IMR-90 (cell line): ENCODE data around the gene SAT2. TPM values are rescaled to one million over a fixed set of nuclear protein-coding genes. Genes with fewer than 3 reads are reported as not detected.
A peak's percentile ranks its signal among the peaks of the same experiment; 100 is the strongest.

Experiments
- ATAC-seq: fragments of 200-7000 bp; cut with Tn5 transposase; 2 replicates; pipeline ENCODE4 v1.9.1; 2020; ENCODE audit warnings: low read depth, mild to moderate bottlenecking, moderate library complexity
- Bru-seq: library from RNA; stranded (reverse); fragments of 400-500 nt; gene quantifications from one replicate; lab custom pipeline; 2021; lab: Mats Ljungman, UMichigan
- BruChase-seq, 2 experiments: library from RNA; stranded (reverse); fragments of 400-500 nt; gene quantifications; one replicate each; lab custom pipeline; 2021; lab: Mats Ljungman, UMichigan
- BruUV-seq: library from RNA; stranded (reverse); fragments of 400-500 nt; replicated peaks from 2 replicates; lab custom pipeline; 2021; lab: Mats Ljungman, UMichigan
- CTCF ChIA-PET: fragments of 300-600 bp; formaldehyde crosslinking; extraction: SDS; loops from one replicate; lab custom pipeline; 2021; ENCODE audit warnings: antibody characterized with exemption; lab: Yijun Ruan, JAX
- POLR2A ChIA-PET: fragments of 300-600 bp; sonication (Branson Sonifier 250); formaldehyde crosslinking; loops from one replicate; lab custom pipeline; 2022; ENCODE audit warnings: antibody characterized with exemption; ENCODE audit not compliant: unreplicated experiment; lab: Charles Lee
- DNase-seq: peaks from one replicate; pipeline ENCODE4 v3.0.0; 2013
- H2AFZ ChIP-seq: replicated peaks from 2 replicates; pipeline ENCODE3; 2013; ENCODE audit warnings: low read length, mild to moderate bottlenecking; ENCODE audit not compliant: poor library complexity
- H2AK5ac ChIP-seq: 2 replicates; pipeline ENCODE4 v1.6.1; 2013; ENCODE audit warnings: low read depth, low read length, inconsistent platforms
- H2AK9ac ChIP-seq: replicated peaks from 2 replicates; pipeline ENCODE3; 2013; ENCODE audit warnings: mild to moderate bottlenecking, low read depth, low read length, moderate library complexity; ENCODE audit not compliant: poor library complexity
- H2BK120ac ChIP-seq: 2 replicates; pipeline ENCODE4 v1.6.1; 2013; ENCODE audit warnings: low read depth, low read length, inconsistent platforms
- H2BK15ac ChIP-seq: 3 replicates; pipeline ENCODE4 v1.6.1; 2013; ENCODE audit warnings: low read depth, low read length, inconsistent platforms
- H2BK20ac ChIP-seq: 2 replicates; pipeline ENCODE4 v1.6.1; 2013; ENCODE audit warnings: low read depth, mild to moderate bottlenecking, inconsistent platforms, low read length, moderate library complexity
- H2BK5ac ChIP-seq: 2 replicates; pipeline ENCODE4 v1.6.1; 2013; ENCODE audit warnings: mild to moderate bottlenecking, low read depth, low read length, inconsistent platforms; ENCODE audit not compliant: poor library complexity, severe bottlenecking
- H3K14ac ChIP-seq: replicated peaks from 2 replicates; pipeline ENCODE4 v1.6.1; 2013; ENCODE audit warnings: low read depth, low read length, inconsistent platforms
- H3K18ac ChIP-seq: 2 replicates; pipeline ENCODE4 v1.6.1; 2013; ENCODE audit warnings: low read depth, low read length, control low read depth
- H3K23ac ChIP-seq: 2 replicates; pipeline ENCODE4 v1.6.1; 2013; ENCODE audit warnings: low read depth, low read length, inconsistent platforms
- H3K27ac ChIP-seq: 2 replicates; pipeline ENCODE4 v1.5.1; 2013; ENCODE audit warnings: mild to moderate bottlenecking, control low read depth, low read length; ENCODE audit not compliant: insufficient read depth
- H3K27me3 ChIP-seq: 2 replicates; pipeline ENCODE4 v1.6.1; 2013; ENCODE audit warnings: low read length; ENCODE audit not compliant: control insufficient read depth, insufficient read depth
- H3K36me3 ChIP-seq: 2 replicates; pipeline ENCODE4 v1.6.1; 2013; ENCODE audit warnings: low read length, mixed read lengths; ENCODE audit not compliant: control insufficient read depth, insufficient read depth
- H3K4ac ChIP-seq: 2 replicates; pipeline ENCODE4 v1.6.1; 2013; ENCODE audit warnings: low read depth, low read length, inconsistent platforms
- H3K4me1 ChIP-seq: 2 replicates; pipeline ENCODE4 v1.6.1; 2013; ENCODE audit warnings: low read length, mixed read lengths; ENCODE audit not compliant: control insufficient read depth, insufficient read depth
- H3K4me2 ChIP-seq: 2 replicates; pipeline ENCODE4 v1.6.1; 2013; ENCODE audit warnings: low read depth, mild to moderate bottlenecking, control low read depth, low read length, moderate library complexity
- H3K4me3 ChIP-seq: 2 replicates; pipeline ENCODE4 v1.5.1; 2013; ENCODE audit warnings: low read depth, mild to moderate bottlenecking, control low read depth, low read length, moderate library complexity; ENCODE audit not compliant: insufficient read depth
- H3K56ac ChIP-seq: 2 replicates; pipeline ENCODE4 v1.6.1; 2013; ENCODE audit warnings: low read length, inconsistent platforms; ENCODE audit not compliant: insufficient read depth; ENCODE audit errors: extremely low read depth
- H3K79me1 ChIP-seq, 2 experiments: 2 replicates each; pipeline ENCODE4 v1.6.1; 2013; ENCODE audit warnings: low read length in 2 of 2, inconsistent platforms in 1 of 2, low read depth in 1 of 2
- H3K9ac ChIP-seq: 2 replicates; pipeline ENCODE4 v1.6.1; 2013; ENCODE audit warnings: low read depth, low read length, control low read depth
- H3K9me1 ChIP-seq: 2 replicates; pipeline ENCODE4 v1.6.1; 2013; ENCODE audit warnings: low read length, inconsistent platforms; ENCODE audit not compliant: insufficient read depth
- H3K9me3 ChIP-seq: 2 replicates; pipeline ENCODE4 v1.6.1; 2013; ENCODE audit warnings: low read length; ENCODE audit not compliant: control insufficient read depth, insufficient read depth
- H4K20me1 ChIP-seq: 2 replicates; pipeline ENCODE4 v1.6.1; 2013; ENCODE audit warnings: low read length, inconsistent platforms; ENCODE audit not compliant: insufficient read depth
- H4K5ac ChIP-seq: 2 replicates; pipeline ENCODE4 v1.6.1; 2013; ENCODE audit warnings: mild to moderate bottlenecking, low read depth, low read length, control low read depth
- H4K8ac ChIP-seq, 2 experiments: 2 replicates each; pipeline ENCODE4 v1.6.1; 2013; ENCODE audit warnings: low read depth in 2 of 2, low read length in 2 of 2, control low read depth in 1 of 2, inconsistent platforms in 1 of 2
- H4K91ac ChIP-seq: 2 replicates; pipeline ENCODE4 v1.6.1; 2013; ENCODE audit warnings: low read depth, low read length, inconsistent platforms; ENCODE audit not compliant: insufficient read depth
- CTCF ChIP-seq: conservative IDR thresholded peaks from 2 replicates; pipeline ENCODE4 v1.5.1; 2012; ENCODE audit warnings: mild to moderate bottlenecking, low read depth, low read length, improper control_type of control experiment
- MAZ ChIP-seq: IDR thresholded peaks from 2 replicates; pipeline ENCODE4 v1.6.1; 2012; ENCODE audit warnings: low read depth, mild to moderate bottlenecking, low read length, improper control_type of control experiment, moderate library complexity, borderline replicate concordance
- POLR2A ChIP-seq: IDR thresholded peaks from 2 replicates; pipeline ENCODE4 v1.6.1; 2012; ENCODE audit warnings: mild to moderate bottlenecking, low read depth, low read length
- RFX5 ChIP-seq: IDR thresholded peaks from 2 replicates; pipeline ENCODE4 v1.8.0; 2012; ENCODE audit warnings: low read depth, mild to moderate bottlenecking, low read length, moderate library complexity
- WGBS, 2 experiments: methylation state at CpG; one replicate each; pipeline versions ENCODE4 v1.1.5 to v1.1.7; 2013; ENCODE audit warnings: missing lambda C conversion rate in 2 of 2; ENCODE audit not compliant: insufficient read length in 1 of 2; ENCODE audit errors: extremely low coverage in 2 of 2; 5-methylcytosine and 5-hydroxymethylcytosine counted together
- dilution Hi-C: fragments of 300-500 bp; cut with HindIII; formaldehyde crosslinking; loops from one replicate; pipeline ENCODE4 v1.14.3; 2018; ENCODE audit warnings: low sequenced_read_pairs; ENCODE audit not compliant: unreplicated experiment
- in situ Hi-C: fragments of 300-500 bp; cut with MboI; formaldehyde crosslinking; loops from 3 replicates; pipeline ENCODE4 v1.14.3; 2019; ENCODE audit warnings: low sequenced_read_pairs, inconsistent platforms, mixed read lengths
- intact Hi-C: fragments of 100-400 bp; cut with micrococcal nuclease; formaldehyde crosslinking; loops from 2 replicates; pipeline ENCODE4 v1.10.0; 2022
- long read RNA-seq: library from polyadenylated mRNA; unstranded; transcript quantifications from one replicate; pipeline ENCODE4 v2.0.0, GENCODE V29; 2021; ENCODE audit not compliant: unreplicated experiment
- polyA plus RNA-seq, 3 experiments: library from polyadenylated mRNA; depleted of rRNA; stranded (reverse); fragments of >200 nt; gene quantifications; 2 replicates each; pipeline ENCODE4 v1.2.3, GENCODE V29; 2012; ENCODE audit warnings: low replicate concordance in 1 of 3
- total RNA-seq: library from RNA; depleted of rRNA; stranded (reverse); fragments of >200 nt; gene quantifications from 2 replicates; pipeline ENCODE4 v1.2.3, GENCODE V29; 2012; rRNA removed

SAT2 gene
- total RNA-seq, result 20.4 and 21.4 TPM in 2 replicates
- polyA plus RNA-seq (2012; rRNA removed), result 43.8 and 45.9 TPM in 2 replicates
- polyA plus RNA-seq (2012; cell fraction: cytosol; rRNA removed), result 32.2 and 48.3 TPM in 2 replicates
- polyA plus RNA-seq (2012; cell fraction: nucleus; rRNA removed; ENCODE audit: low replicate concordance), result 95.6 and 169 TPM in 2 replicates
- percentile 81 among the genes with signal in this experiment for Bru-seq, nascent RNA
- percentile 89 among the genes with signal in this experiment for BruChase-seq, experiment 1, labeled RNA remaining after a 6-hour chase
- percentile 79 among the genes with signal in this experiment for BruChase-seq, experiment 2, labeled RNA remaining after a 2-hour chase
- long read RNA-seq, transcript SAT2-201 (6 exons, 946 nt), result major isoform, 8 of 23 reads
- long read RNA-seq, partial matches to known transcripts, result 1 of 23 reads
- long read RNA-seq, other reads (novel, unspliced or antisense), result 2 of 23 reads

GRCh38 chr17:7627250-7628121, at the start of gene SAT2:
TSS of gene SAT2 (minus strand) at chr17:7627821. CDS start at chr17:7627635, 186 bp downstream.
- Histone ChIP-seq H3K27ac (peak within 1 kb of the TSS; percentile 98), H3K79me1 (peaks cover 6 to 12% of the 10 kb centered on the region in 2 experiments), H4K20me1 (no peaks in the 10 kb centered on the region), H3K4me2 (peak within 1 kb of the TSS; percentile 94), H3K9me1 (no peaks in the 10 kb centered on the region), H4K5ac (peak within 1 kb of the TSS; percentile 80), H3K18ac (peak within 1 kb of the TSS; percentile 88), H2BK120ac (peak within 1 kb of the TSS; percentile 66), H3K9ac (peak within 1 kb of the TSS; percentile 98), H2AK9ac (peak within 1 kb of the TSS; percentile 8), H4K8ac (peak within 1 kb of the TSS; percentile 37 to 84; a peak in 2 of 4 replicates), H4K91ac (peak within 1 kb of the TSS; percentile 78), H3K36me3 (peaks cover 4% of the 10 kb centered on the region), H3K14ac (peak within 1 kb of the TSS; percentile 86), H2BK15ac (no peak within 1 kb of the TSS; the same call in 2 of the 3 replicates), H3K23ac (peak within 1 kb of the TSS; percentile 61), H2AFZ (peak within 1 kb of the TSS; percentile 85), H3K9me3 (no peaks in the 10 kb centered on the region), H2BK20ac (0 out of 2 replicates have a peak within 1 kb of the TSS, but pooled peaks have one; percentile 39), H2AK5ac (peak within 1 kb of the TSS; percentile 62), H3K4me3 (peak within 1 kb of the TSS; percentile 86), H3K4ac (peak within 1 kb of the TSS; percentile 84), H3K4me1 (peaks cover 4% of the 10 kb centered on the region; the same call in 1 of the 2 replicates), H3K56ac (peak within 1 kb of the TSS; percentile 79), H3K27me3 (no peaks in the 10 kb centered on the region), H2BK5ac (peak within 1 kb of the TSS; percentile 86)
- in situ Hi-C loops, result no loop called here
- peak; percentile 94 for DNase-seq
- intact Hi-C loops, result no loop called here
- dilution Hi-C loops, result no loop called here
- ATAC-seq, result peak; percentile 99
- TSS peak; percentile 92 for BruUV-seq
- CTCF ChIA-PET, result interaction anchor here (0.7 to 1.6 kb wide), 4 partner anchors 13 to 60 kb away, joined by 3 to 14 read pairs (median 5); partner anchors contain the start of genes FXR2, TP53 and WRAP53
- 0% methylated on average over 2 of the region's 54 CpGs; no CpG with 5 or more reads in 1 of the 2 experiments for WGBS, 2 experiments
- TF ChIP-seq POLR2A (peak; percentile 85), MAZ (peak; percentile 86; the same call in 1 of the 2 replicates), RFX5 (no peak), CTCF (no peak)
- POLR2A ChIA-PET, result interaction anchor here (1.1 kb wide), 1 partner anchor 60 kb away, joined by 9 read pairs; the partner anchor contains the start of genes TP53 and WRAP53
